SJSA1 (cell line): ENCODE measurements around the gene CPLX4. TPM values are rescaled to one million over a fixed set of nuclear protein-coding genes. Genes with fewer than 3 reads are reported as not detected.
A peak's percentile ranks its signal among the peaks of the same experiment; 100 is the strongest.

Source experiments
- DNase-seq, 2 experiments: peaks; one replicate each; pipeline ENCODE4 v3.0.0-alpha.2; 2015 to 2020; ENCODE audit warnings: low spot score in 2 of 2, low read depth in 1 of 2
- H3K27ac ChIP-seq: fragments of 250-450 bp; sonication (Bioruptor Pico); 2 replicates; pipeline ENCODE4 v1.5.1; 2020; ENCODE audit warnings: mild to moderate bottlenecking, moderate library complexity
- H3K27me3 ChIP-seq: fragments of 250-450 bp; sonication (Bioruptor Pico); replicated peaks from 2 replicates; pipeline ENCODE4 v1.5.1; 2020; ENCODE audit warnings: mild to moderate bottlenecking, moderate library complexity
- H3K36me3 ChIP-seq: fragments of 250-450 bp; sonication (Bioruptor Pico); 2 replicates; pipeline ENCODE4 v1.5.1; 2020; ENCODE audit warnings: mild to moderate bottlenecking
- H3K4me1 ChIP-seq: fragments of 250-450 bp; sonication (Bioruptor Pico); replicated peaks from 2 replicates; pipeline ENCODE4 v1.6.1; 2021; ENCODE audit warnings: mild to moderate bottlenecking
- H3K4me3 ChIP-seq: fragments of 250-450 bp; sonication (Bioruptor Pico); 2 replicates; pipeline ENCODE4 v1.5.1; 2020; ENCODE audit warnings: mild to moderate bottlenecking
- H3K9me3 ChIP-seq: fragments of 250-450 bp; sonication (Bioruptor Pico); replicated peaks from 2 replicates; pipeline ENCODE4 v1.5.1; 2020; ENCODE audit warnings: mild to moderate bottlenecking
- total RNA-seq: library from RNA; depleted of rRNA; stranded (reverse); fragments of >200 nt; shearing (Covaris generic); gene quantifications from 2 replicates; pipeline ENCODE4 v1.2.3, GENCODE V29; 2014

Gene CPLX4
- total RNA-seq, 1 experiment from 2014 or later, result not detected

DNA sequence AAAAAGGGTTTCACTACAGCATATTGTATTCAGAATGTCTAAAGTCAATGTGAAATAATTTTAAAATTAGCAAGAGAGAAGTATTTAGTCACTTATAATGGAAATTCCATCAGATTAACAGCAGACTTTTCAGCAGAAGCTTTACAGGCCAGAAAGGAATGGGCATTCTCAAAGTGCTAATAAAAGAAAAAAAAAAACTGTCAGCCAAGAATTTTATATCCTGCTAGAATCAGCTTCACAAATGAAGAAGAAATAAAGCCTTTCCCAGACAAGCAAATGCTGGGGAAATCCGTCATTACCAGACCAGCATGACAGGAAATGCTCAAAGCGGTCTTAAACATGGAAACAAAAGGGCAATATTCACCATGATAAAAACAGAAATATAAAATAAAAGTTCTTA is 21.9 kb upstream of the CPLX4 start:
- Histone ChIP-seq H3K36me3 (peaks cover 81% of the 10 kb centered on the region), H3K27ac (no peak overlapping the region), H3K27me3 (no peaks in the 10 kb centered on the region), H3K9me3 (no peaks in the 10 kb centered on the region), H3K4me3 (no peak overlapping the region), H3K4me1 (no peaks in the 10 kb centered on the region)
- no peak for DNase-seq

GRCh38 chr18:59332986-59333385 is 14.5 kb upstream of the CPLX4 start:
- Histone ChIP-seq H3K36me3 (peaks cover 70% of the 10 kb centered on the region), H3K4me3 (no peak overlapping the region), H3K27ac (no peak overlapping the region)

GRCh38 chr18:59328683-59329082 is 10.2 kb upstream of the CPLX4 start:
- no peaks in the 10 kb centered on the region for H3K9me3 ChIP-seq
- H3K4me3 ChIP-seq, result no peak overlapping the region
- peaks cover 55% of the 10 kb centered on the region for H3K36me3 ChIP-seq
- DNase-seq, result no peak
- H3K27me3 ChIP-seq, result no peaks in the 10 kb centered on the region
- H3K27ac ChIP-seq, result no peak overlapping the region
- no peaks in the 10 kb centered on the region for H3K4me1 ChIP-seq

More at GRCh38 chr18:59332986-59333385, 14.5 kb upstream of the CPLX4 start:
- DNase-seq, result no peak
- no peaks in the 10 kb centered on the region for H3K9me3 ChIP-seq
- H3K4me1 ChIP-seq, result no peaks in the 10 kb centered on the region
- no peaks in the 10 kb centered on the region for H3K27me3 ChIP-seq

- H3K36me3 ChIP-seq, result peaks cover 33% of the 10 kb centered on the region
- H3K4me1 ChIP-seq, result no peaks in the 10 kb centered on the region
- H3K4me3 ChIP-seq, result no peak overlapping the region
Observed at GRCh38 chr18:59325965-59326364, 7.5 kb upstream of the CPLX4 start.

GRCh38 chr18:59324623-59324971 is 6.1 kb upstream of the CPLX4 start:
- Histone ChIP-seq H3K4me1 (no peaks in the 10 kb centered on the region), H3K9me3 (0 out of 2 replicates have a peak, but pooled peaks cover 2% of the 10 kb centered on the region), H3K36me3 (peaks cover 25% of the 10 kb centered on the region), H3K4me3 (no peak overlapping the region), H3K27me3 (no peaks in the 10 kb centered on the region), H3K27ac (no peak overlapping the region)
- DNase-seq, result no peak

More at GRCh38 chr18:59325965-59326364, 7.5 kb upstream of the CPLX4 start:
- no peak for DNase-seq
- 0 out of 2 replicates have a peak, but pooled peaks cover 2% of the 10 kb centered on the region for H3K9me3 ChIP-seq
- no peaks in the 10 kb centered on the region for H3K27me3 ChIP-seq
- H3K27ac ChIP-seq, result no peak overlapping the region

GRCh38 chr18:59323931-59324622 is 5.6 kb upstream of the CPLX4 start:
- Histone ChIP-seq H3K27ac (no peak overlapping the region), H3K4me1 (no peaks in the 10 kb centered on the region), H3K4me3 (no peak overlapping the region), H3K9me3 (0 out of 2 replicates have a peak, but pooled peaks cover 2% of the 10 kb centered on the region), H3K27me3 (no peaks in the 10 kb centered on the region), H3K36me3 (peaks cover 20% of the 10 kb centered on the region)
- DNase-seq, result no peak

DNA sequence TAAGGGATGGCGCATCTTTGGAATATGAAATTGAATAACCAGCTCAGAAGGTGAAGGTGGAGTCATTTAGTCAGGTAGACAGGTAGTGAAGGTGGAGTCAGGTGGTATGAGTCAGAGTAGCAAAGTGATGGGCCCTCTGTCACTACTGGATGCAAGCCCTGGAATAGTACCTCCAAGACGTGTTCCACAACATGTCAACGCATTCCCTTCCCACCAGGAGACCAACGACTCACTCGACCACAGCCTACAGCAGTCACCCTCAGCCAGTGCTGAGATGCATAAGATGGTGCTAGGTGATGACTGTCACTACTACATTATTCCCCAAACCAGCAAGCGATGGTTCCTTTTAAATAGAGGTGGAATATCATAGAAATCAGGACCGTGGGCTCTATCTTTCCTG is 6.8 kb downstream of the CPLX4 start:
- Histone ChIP-seq H3K4me3 (no peak overlapping the region), H3K27me3 (peaks cover 21% of the 10 kb centered on the region), H3K4me1 (peaks cover 5% of the 10 kb centered on the region; the same call in 1 of the 2 replicates), H3K9me3 (no peaks in the 10 kb centered on the region), H3K27ac (no peak overlapping the region), H3K36me3 (no peaks in the 10 kb centered on the region)
- DNase-seq, result no peak

- peaks cover 5% of the 10 kb centered on the region; the same call in 1 of the 2 replicates for H3K4me1 ChIP-seq
- peaks cover 40% of the 10 kb centered on the region for H3K27me3 ChIP-seq
- no peak overlapping the region for H3K4me3 ChIP-seq
- no peaks in the 10 kb centered on the region for H3K9me3 ChIP-seq
- no peak for DNase-seq
- H3K27ac ChIP-seq, result no peak overlapping the region
- no peaks in the 10 kb centered on the region for H3K36me3 ChIP-seq
Observed at GRCh38 chr18:59308938-59309260, 9.6 kb downstream of the CPLX4 start.

DNA sequence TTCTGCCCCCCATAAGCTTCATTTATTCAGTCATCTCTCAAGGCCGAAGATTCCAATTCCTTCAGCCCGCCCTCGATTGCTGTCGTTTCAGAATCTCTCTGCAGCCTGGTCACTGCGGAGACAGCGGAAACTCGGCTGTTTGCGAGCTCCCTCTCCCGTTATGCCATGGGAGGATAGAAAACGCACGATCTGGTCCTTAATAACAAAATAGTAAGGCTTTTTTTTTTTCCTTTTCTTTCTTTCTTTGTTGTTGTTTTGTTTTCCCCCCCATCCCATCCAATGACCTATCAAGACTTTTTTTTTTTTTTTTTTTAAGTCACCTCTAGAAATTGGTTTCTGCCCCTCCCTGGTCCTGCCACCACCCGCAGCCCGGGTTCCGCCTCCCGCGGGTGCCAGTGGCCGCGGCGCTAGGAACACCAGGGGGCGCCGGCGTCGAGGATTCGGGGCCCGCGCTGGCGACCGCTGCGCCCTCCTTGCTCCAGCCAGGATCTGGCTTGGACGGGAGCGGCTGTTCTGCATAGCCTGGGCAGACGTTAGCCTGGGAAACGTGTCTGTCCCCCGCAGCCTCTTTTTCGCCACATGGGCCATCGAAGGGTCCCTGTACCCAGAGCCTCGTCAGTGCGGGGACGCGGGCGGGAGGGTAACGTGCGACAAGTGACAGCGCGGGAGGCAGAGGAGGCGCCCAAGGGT is 10.1 kb downstream of the CPLX4 start:
- Histone ChIP-seq H3K36me3 (no peaks in the 10 kb centered on the region), H3K4me3 (no peak overlapping the region), H3K27me3 (peaks cover 40% of the 10 kb centered on the region), H3K27ac (no peak overlapping the region), H3K9me3 (no peaks in the 10 kb centered on the region), H3K4me1 (peaks cover 5% of the 10 kb centered on the region; the same call in 1 of the 2 replicates)
- peak; percentile 68 to 74 for DNase-seq

DNA sequence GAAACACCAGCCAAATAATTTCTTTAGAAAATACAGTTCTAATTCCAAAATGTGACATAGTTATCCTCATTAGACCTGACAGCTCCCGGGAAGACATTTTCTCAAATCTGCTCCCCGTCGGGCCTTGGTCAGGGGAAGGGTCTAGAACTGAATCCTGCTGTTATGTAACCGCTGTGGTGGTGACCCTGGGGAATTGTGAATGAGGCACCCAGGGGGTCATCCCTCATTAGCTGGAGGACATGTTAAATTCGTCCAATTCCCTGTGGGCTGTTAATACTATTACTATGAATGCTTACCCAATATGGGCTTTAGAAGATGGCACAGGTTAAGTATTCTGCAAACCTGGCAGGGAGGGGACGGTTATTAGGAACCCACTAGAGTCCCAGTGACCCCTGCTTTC is 11.8 kb downstream of the CPLX4 start:
- H3K27ac ChIP-seq, result no peak overlapping the region
- no peaks in the 10 kb centered on the region for H3K9me3 ChIP-seq
- H3K36me3 ChIP-seq, result no peaks in the 10 kb centered on the region
- no peak overlapping the region for H3K4me3 ChIP-seq
- H3K27me3 ChIP-seq, result peaks cover 40% of the 10 kb centered on the region
- peaks cover 5% of the 10 kb centered on the region; the same call in 1 of the 2 replicates for H3K4me1 ChIP-seq
- DNase-seq, result no peak

DNA sequence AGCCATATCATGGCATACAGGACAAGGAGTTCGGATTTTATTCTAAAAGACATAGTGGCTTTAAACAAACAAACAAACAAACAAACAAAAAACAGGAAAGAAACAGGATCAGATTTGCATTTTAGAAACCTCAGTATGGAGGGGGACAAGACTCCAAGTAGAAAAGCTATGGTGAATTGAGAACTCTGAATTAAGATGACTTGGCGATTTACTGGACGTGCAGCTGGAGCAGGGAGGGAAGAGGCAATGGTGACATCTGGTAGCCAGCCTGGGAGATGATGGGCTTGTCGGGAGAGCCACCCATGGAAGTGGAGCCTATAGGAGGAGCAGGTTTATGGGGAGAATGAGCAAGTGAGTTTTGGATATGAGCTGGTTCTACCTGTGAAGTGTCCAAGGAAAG is 13.2 kb downstream of the CPLX4 start:
- Histone ChIP-seq H3K4me3 (no peak overlapping the region), H3K27ac (no peak overlapping the region), H3K36me3 (no peaks in the 10 kb centered on the region), H3K4me1 (peaks cover 5% of the 10 kb centered on the region; the same call in 1 of the 2 replicates), H3K9me3 (no peaks in the 10 kb centered on the region), H3K27me3 (peaks cover 31% of the 10 kb centered on the region)
- no peak for DNase-seq

GRCh38 chr18:59303656-59304195 is 14.7 kb downstream of the CPLX4 start:
- no peak overlapping the region for H3K4me3 ChIP-seq
- H3K9me3 ChIP-seq, result no peaks in the 10 kb centered on the region
- peaks cover 3% of the 10 kb centered on the region; the same call in 1 of the 2 replicates for H3K4me1 ChIP-seq
- H3K36me3 ChIP-seq, result no peaks in the 10 kb centered on the region
- peaks cover 27% of the 10 kb centered on the region for H3K27me3 ChIP-seq
- no peak overlapping the region for H3K27ac ChIP-seq
- no peak for DNase-seq

DNA sequence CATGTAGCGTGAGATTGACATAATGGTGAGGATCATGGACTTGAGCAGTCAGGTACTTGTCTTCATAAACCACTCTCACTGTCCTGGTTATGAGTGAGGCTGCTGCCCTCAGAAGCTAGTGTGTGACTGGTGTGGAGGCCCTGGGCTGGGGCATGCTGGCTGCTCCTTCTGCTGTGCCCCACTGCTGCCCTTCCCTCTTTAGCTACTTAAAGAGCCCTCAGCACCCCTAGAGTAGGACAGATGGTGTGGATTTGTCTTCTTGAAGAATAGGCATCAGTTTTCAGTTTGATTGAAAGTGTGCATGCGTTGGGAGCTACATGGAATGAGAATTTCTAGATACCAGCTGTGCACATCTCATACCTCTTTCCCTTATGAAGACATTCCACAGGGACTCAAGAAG is 15.4 kb downstream of the CPLX4 start:
- Histone ChIP-seq H3K4me1 (no peaks in the 10 kb centered on the region), H3K9me3 (no peaks in the 10 kb centered on the region), H3K4me3 (no peak overlapping the region), H3K27ac (no peak overlapping the region), H3K27me3 (peaks cover 25% of the 10 kb centered on the region), H3K36me3 (no peaks in the 10 kb centered on the region)
- no peak for DNase-seq

GRCh38 chr18:59301929-59302328 is 16.5 kb downstream of the CPLX4 start:
- Histone ChIP-seq H3K27me3 (peaks cover 23% of the 10 kb centered on the region), H3K9me3 (no peaks in the 10 kb centered on the region)

More at GRCh38 chr18:59301929-59302328, 16.5 kb downstream of the CPLX4 start:
- H3K36me3 ChIP-seq, result no peaks in the 10 kb centered on the region
- H3K4me3 ChIP-seq, result no peak overlapping the region
- H3K4me1 ChIP-seq, result no peaks in the 10 kb centered on the region
- no peak for DNase-seq
- no peak overlapping the region for H3K27ac ChIP-seq
